Heart left ventricle (tissue), 16 donors: Measurements from ENCODE around the gene PYROXD2. TPM values are rescaled to one million over a fixed set of nuclear protein-coding genes. Genes with fewer than 3 reads are reported as not detected.

Experiments used
- ATAC-seq, 4 donors: fragments of 200-7000 bp; cut with Tn5 transposase; one replicate each; pipeline ENCODE4 v1.9.1; 2020 to 2022; ENCODE audit warnings: moderate library complexity in 4 of 4, mild to moderate bottlenecking in 3 of 4, moderate number of reproducible peaks in 1 of 4
- DNase-seq, 5 donors: peaks; one replicate each; pipeline ENCODE4 v3.0.0-alpha.2; 2020
- H3K27ac ChIP-seq, 12 donors: fragments of 200-600 bp; sonication (generic) in 4 of 12; one replicate each; pipeline versions ENCODE4 v1.5.0 to v1.8.0; 2016 to 2022; ENCODE audit warnings: mild to moderate bottlenecking in 2 of 12
- H3K27me3 ChIP-seq, 9 donors: fragments of 200-600 bp; sonication (generic) in 2 of 9; one replicate each; pipeline versions ENCODE4 v1.5.1 to v1.8.0; 2016 to 2022; ENCODE audit warnings: mild to moderate bottlenecking in 3 of 9
- H3K36me3 ChIP-seq, 9 donors: fragments of 200-600 bp; sonication (generic) in 2 of 9; one replicate each; pipeline versions ENCODE4 v1.5.0 to v1.8.0; 2018 to 2022; ENCODE audit warnings: mild to moderate bottlenecking in 2 of 9
- H3K4me1 ChIP-seq, 12 donors: fragments of 200-600 bp; sonication (generic) in 4 of 12; one replicate each; pipeline versions ENCODE4 v1.5.0 to v1.8.0; 2016 to 2022; ENCODE audit warnings: mild to moderate bottlenecking in 3 of 12
- H3K4me3 ChIP-seq, 12 donors: fragments of 200-600 bp; sonication (generic) in 4 of 12; one replicate each; pipeline versions ENCODE4 v1.5.0 to v1.8.0; 2017 to 2022; ENCODE audit warnings: mild to moderate bottlenecking in 9 of 12, moderate library complexity in 4 of 12
- H3K9me3 ChIP-seq, 12 donors: fragments of 200-600 bp; sonication (generic) in 4 of 12; one replicate each; pipeline versions ENCODE4 v1.5.0 to v1.8.0; 2016 to 2022; ENCODE audit warnings: mild to moderate bottlenecking in 1 of 12
- CTCF ChIP-seq, 12 donors: fragments of 200-600 bp; sonication (generic) in 4 of 12; IDR thresholded peaks; one replicate each; pipeline versions ENCODE4 v1.5.0 to v1.8.0; 2018 to 2022; ENCODE audit warnings: antibody characterized with exemption in 12 of 12, mild to moderate bottlenecking in 5 of 12
- POLR2A ChIP-seq, 2 donors: fragments of 450-650 bp; IDR thresholded peaks; one replicate each; pipeline ENCODE4 v1.6.1; 2017; ENCODE audit warnings: antibody characterized with exemption in 2 of 2, mild to moderate bottlenecking in 2 of 2, moderate library complexity in 2 of 2
- WGBS, 4 donors: extraction: QIAGEN DNeasy Blood & Tissue Kit in 2 of 4; methylation state at CpG; one replicate each; pipeline versions ENCODE4 v1.1.5 to v1.1.7; 2013 to 2018; 5-methylcytosine and 5-hydroxymethylcytosine counted together
- intact Hi-C, 10 donors: fragments of 100-400 bp; cut with DNase I; formaldehyde crosslinking; loops; one replicate each; pipeline versions ENCODE4 v1.11.1 to v1.14.2; 2022
- polyA plus RNA-seq, 2 donors: library from polyadenylated mRNA; stranded (reverse); fragments of 200-250 nt; gene quantifications; one replicate each; pipeline ENCODE4 v1.2.3, GENCODE V29; 2013
- total RNA-seq, 9 donors: library from RNA; depleted of rRNA in 2 of 9; stranded (reverse); fragments of >200 nt in 2 of 9; fragmentation: NEBNext Ultra II Directional in 3 of 9; extraction: Animal tissue kit (Norgen Biotek cat#: 25700) in 3 of 9; gene quantifications; one replicate each; pipeline versions ENCODE4 v1.1.0 to v1.2.4, GENCODE V29; 2016 to 2023
- donor health status: ischemic (EF 13 %, LVEDD 7.1; RV severe dilation, severe dysfunction).
- donor health status: healthy with polysubstance abuse.
- donor health status: DM: no; HTN: yes; CAD: no.
- donor health status: DM: no; HTN: no; CAD: no.
- donor health status: ischemic (EF 25% LVEDD 6.9; RV normal size, moderate dysfunction).
- donor health status: ischemic (EF 25% LVEDD 5.7; RV mildly dilated, moderate dysfunction).
- donor health status: healthy.
- donor health status: DM: yes; HTN: yes; CAD: no.
- donor health status: ischemic (EF 35%, LVEDD 5.7; RV mildly dilated, moderate dysfunction).
- donor health status: nonischemic (EF 11% LVEDD 7.7; RV severe dilation, severe dysfunction).
- donor health status: DM: yes; HTN: yes; CAD: no.
- donor health status: PGD.
- donor health status: ischemic (EF 29% LVEDD 5.4; RV normal size, mild dysfunction).
- donor health status: nonischemic (EF 23%, LVEDD 6.1; RV moderate dilation, normal function).

PYROXD2 gene
- total and polyA plus RNA-seq, 11 donors, result 4.1 to 22.0 (median 11.1) TPM

DNA sequence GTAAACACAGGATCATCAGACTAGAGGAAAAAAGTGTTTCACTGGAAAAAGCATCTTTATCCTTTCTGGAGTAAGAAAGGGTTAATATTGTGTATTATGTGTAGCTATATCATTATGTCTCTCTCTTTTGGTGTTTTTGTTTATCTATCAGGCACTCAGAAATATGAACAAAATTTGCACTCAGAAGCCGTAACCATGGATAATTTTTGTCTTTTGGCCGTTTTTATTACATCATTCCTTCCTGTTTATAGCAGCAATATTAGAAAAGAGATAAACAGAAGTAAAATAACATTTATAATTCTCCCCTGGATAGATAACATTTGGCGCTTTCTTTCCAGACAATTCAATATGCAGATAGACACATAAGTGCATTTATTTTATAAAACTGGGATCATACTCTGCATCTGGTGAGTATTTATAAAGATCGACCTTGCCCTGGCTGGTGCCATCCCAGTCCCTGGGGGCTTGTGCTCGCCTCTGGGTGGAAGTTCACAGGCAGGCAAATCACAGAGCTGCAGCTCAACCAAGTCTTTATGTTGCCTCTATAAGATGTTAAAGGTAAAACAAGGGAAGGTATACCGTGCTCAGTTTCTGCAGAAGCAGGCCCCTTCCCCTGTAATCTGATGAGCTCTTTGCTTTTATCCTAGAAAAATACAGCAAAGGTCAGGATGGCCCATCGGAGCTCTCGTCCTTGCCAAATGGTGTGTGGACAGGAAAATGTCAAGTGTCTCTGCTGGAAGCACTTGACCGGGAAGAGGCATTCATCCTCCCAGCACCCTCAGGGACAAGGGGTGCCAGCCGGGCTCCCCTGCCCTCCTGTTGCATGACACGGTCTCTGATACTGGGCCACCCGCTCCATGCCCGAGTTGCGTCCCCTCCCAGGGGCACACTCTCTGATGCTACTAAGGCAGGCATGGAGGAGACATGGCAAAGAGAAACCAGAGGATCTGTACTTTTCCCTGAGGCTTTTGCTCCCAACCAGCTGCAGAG lies 43.9 kb downstream of the PYROXD2 start:
- intact Hi-C loops, result no loop called here
- no peaks in the 10 kb centered on the region for H3K9me3 ChIP-seq
- no peak for DNase-seq
- 53 to 66% (median 61%) methylated on average over 12 to 14 of the region's 14 CpGs for WGBS, 4 donors
- TF ChIP-seq CTCF (IDR thresholded peaks at IDR 0.05) (no peak), POLR2A (IDR thresholded peaks at IDR 0.05) (no peak)
- no peaks in the 10 kb centered on the region for H3K36me3 ChIP-seq
- peaks cover 0 to 22% (median 8%) of the 10 kb centered on the region in 12 donors for H3K4me1 ChIP-seq
- H3K27me3 ChIP-seq, result peaks cover 0 to 2% (median 0%) of the 10 kb centered on the region in 9 donors
- ATAC-seq, result no peak
- H3K27ac ChIP-seq, result no peak overlapping the region
- no peak overlapping the region for H3K4me3 ChIP-seq

GRCh38 chr10:98369801-98370200 lies 45.2 kb downstream of the PYROXD2 start:
- DNase-seq (no peak), ATAC-seq (no peak)
- TF ChIP-seq CTCF (IDR thresholded peaks at IDR 0.05) (no peak), POLR2A (IDR thresholded peaks at IDR 0.05) (no peak)
- Histone ChIP-seq H3K36me3 (no peaks in the 10 kb centered on the region), H3K4me1 (peaks cover 0 to 19% (median 7%) of the 10 kb centered on the region in 12 donors), H3K27me3 (peaks cover 0 to 2% (median 0%) of the 10 kb centered on the region in 9 donors), H3K4me3 (no peak overlapping the region), H3K27ac (no peak overlapping the region), H3K9me3 (no peaks in the 10 kb centered on the region)
- 84 to 90% (median 85%) methylated on average over 7 of the region's 7 CpGs for WGBS, 4 donors
- intact Hi-C loops, result no loop called here

GRCh38 chr10:98368644-98369043 lies 46.3 kb downstream of the PYROXD2 start:
- H3K9me3 ChIP-seq, result no peaks in the 10 kb centered on the region
- H3K27me3 ChIP-seq, result no peaks in the 10 kb centered on the region
- no peak for DNase-seq
- ATAC-seq, result no peak
- no peak overlapping the region for H3K27ac ChIP-seq
- no peaks in the 10 kb centered on the region for H3K36me3 ChIP-seq
- H3K4me3 ChIP-seq, result no peak overlapping the region
- no peak for TF ChIP-seq CTCF (IDR thresholded peaks at IDR 0.05)
- TF ChIP-seq POLR2A (IDR thresholded peaks at IDR 0.05), result no peak
- H3K4me1 ChIP-seq, result peaks cover 0 to 15% (median 4%) of the 10 kb centered on the region in 12 donors
- WGBS, 4 donors, result 92 to 100% (median 94%) methylated on average over 2 of the region's 2 CpGs
- intact Hi-C loops, result no loop called here

- ATAC-seq (no peak), DNase-seq (no peak)
- 92 to 96% (median 95%) methylated on average over 19 of the region's 19 CpGs for WGBS, 4 donors
- no peak overlapping the region for H3K4me3 ChIP-seq
- no peaks in the 10 kb centered on the region for H3K36me3 ChIP-seq
- H3K4me1 ChIP-seq, result peaks cover 0 to 9% (median 0%) of the 10 kb centered on the region in 12 donors
- no peaks in the 10 kb centered on the region for H3K9me3 ChIP-seq
- H3K27ac ChIP-seq, result no peak overlapping the region
- TF ChIP-seq POLR2A (IDR thresholded peaks at IDR 0.05) (no peak), CTCF (IDR thresholded peaks at IDR 0.05) (no peak)
- no peaks in the 10 kb centered on the region for H3K27me3 ChIP-seq
- intact Hi-C loops, result no loop called here
Measured at GRCh38 chr10:98367604-98368451, 47.2 kb downstream of the PYROXD2 start.
